ENCODE data around the gene ZNF654.

Gene ZNF654

DNA sequence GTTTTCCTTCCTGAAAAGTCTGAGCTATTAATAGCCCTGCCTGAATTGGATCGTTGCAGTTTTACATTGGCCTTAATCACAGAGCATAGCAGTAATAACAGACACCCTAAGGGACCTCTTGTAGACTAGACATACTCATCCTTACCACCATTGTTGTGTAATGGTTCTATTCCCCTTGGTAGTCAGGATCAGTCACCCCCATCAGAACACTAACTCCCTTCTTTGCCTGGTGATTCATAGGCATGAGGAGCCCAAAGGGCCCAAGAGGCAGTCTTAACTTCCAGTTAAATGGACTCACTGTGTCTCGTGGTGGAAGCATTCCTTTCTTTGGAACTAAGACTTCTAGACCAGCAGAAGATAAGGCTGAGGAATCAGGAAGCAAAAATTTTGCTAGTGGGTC is 20.5 kb upstream of the ZNF654 start:
- no peaks in the 10 kb centered on the region for H3K9me3 Mint-ChIP-seq
- no peak for DNase-seq
- no peaks in the 10 kb centered on the region for H3K36me3 Mint-ChIP-seq (ENCODE audit: low read depth)
- H3K27me3 Mint-ChIP-seq: peaks cover 2% of the 10 kb centered on the region
- no peak overlapping the region for H3K27ac Mint-ChIP-seq
- H3K4me3 Mint-ChIP-seq: no peak overlapping the region
- peaks cover 8% of the 10 kb centered on the region for H3K4me1 Mint-ChIP-seq (ENCODE audit: low read depth)

- H3K27me3 Mint-ChIP-seq: peaks cover 2% of the 10 kb centered on the region
- H3K4me3 Mint-ChIP-seq: no peak overlapping the region
- no peaks in the 10 kb centered on the region for H3K9me3 Mint-ChIP-seq
- H3K4me1 Mint-ChIP-seq (ENCODE audit: low read depth): peaks cover 6% of the 10 kb centered on the region
- no peaks in the 10 kb centered on the region for H3K36me3 Mint-ChIP-seq (ENCODE audit: low read depth)
- DNase-seq: no peak
- H3K27ac Mint-ChIP-seq: no peak overlapping the region
These were observed 18.5 kb upstream of the ZNF654 start for GRCh38 chr3:88040529-88040928.

DNA sequence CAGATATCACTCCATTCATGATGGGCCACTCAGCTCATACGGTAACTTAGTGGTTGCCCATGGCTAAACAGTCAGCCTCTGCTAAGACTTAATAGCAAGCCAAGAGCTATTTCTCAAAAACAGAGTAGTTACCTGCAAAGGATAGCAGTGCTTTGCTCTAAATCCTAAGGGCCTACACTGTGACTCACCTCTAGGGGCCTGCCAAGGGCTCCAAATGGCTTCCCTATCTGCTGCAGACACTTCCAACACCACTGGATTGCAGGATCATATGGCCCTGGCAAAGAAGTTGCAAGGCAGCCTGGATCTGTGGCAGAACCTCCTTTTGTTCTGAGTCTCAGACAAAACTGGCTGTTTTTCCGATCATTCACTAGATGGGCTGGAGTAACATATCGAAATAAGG is 18.1 kb upstream of the ZNF654 start:
- no peak overlapping the region for H3K4me3 Mint-ChIP-seq
- H3K27ac Mint-ChIP-seq: no peak overlapping the region
- H3K27me3 Mint-ChIP-seq: peaks cover 2% of the 10 kb centered on the region
- no peak for DNase-seq
- no peaks in the 10 kb centered on the region for H3K36me3 Mint-ChIP-seq (ENCODE audit: low read depth)
- H3K9me3 Mint-ChIP-seq: no peaks in the 10 kb centered on the region
- H3K4me1 Mint-ChIP-seq (ENCODE audit: low read depth): peaks cover 6% of the 10 kb centered on the region

GRCh38 chr3:88044411-88044810 is 14.6 kb upstream of the ZNF654 start:
- H3K4me1 Mint-ChIP-seq (ENCODE audit: low read depth): peaks cover 12% of the 10 kb centered on the region
- no peaks in the 10 kb centered on the region for H3K27me3 Mint-ChIP-seq
- no peak for DNase-seq
- H3K36me3 Mint-ChIP-seq (ENCODE audit: low read depth): no peaks in the 10 kb centered on the region
- H3K27ac Mint-ChIP-seq: no peak overlapping the region
- H3K4me3 Mint-ChIP-seq: no peak overlapping the region
- H3K9me3 Mint-ChIP-seq: no peaks in the 10 kb centered on the region

DNA sequence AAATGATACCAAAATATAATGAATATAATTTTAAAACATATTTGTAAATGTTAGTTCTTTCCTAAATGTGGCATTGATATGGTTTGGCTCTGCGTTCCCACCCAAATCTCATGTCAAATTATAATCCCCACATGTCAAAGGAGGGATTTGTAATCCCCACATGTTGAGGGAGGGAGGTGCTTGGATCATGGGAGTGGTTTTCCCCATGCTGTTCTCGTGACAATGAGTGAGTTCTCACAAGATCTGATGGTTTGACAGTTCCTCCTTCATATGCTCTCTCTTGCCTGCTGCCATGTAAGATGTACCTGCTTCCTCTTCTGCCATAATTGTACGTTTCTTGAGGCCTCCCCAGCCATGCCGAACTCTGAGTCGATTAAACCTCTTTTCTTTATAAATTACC is 12.3 kb upstream of the ZNF654 start:
- Mint-ChIP-seq H3K27me3 (no peaks in the 10 kb centered on the region), H3K27ac (no peak overlapping the region), H3K36me3 (ENCODE audit: low read depth) (no peaks in the 10 kb centered on the region), H3K4me1 (ENCODE audit: low read depth) (peaks cover 13% of the 10 kb centered on the region), H3K4me3 (no peak overlapping the region), H3K9me3 (no peaks in the 10 kb centered on the region)
- no peak for DNase-seq

GRCh38 chr3:88057630-88058305 is 1.3 kb upstream of the ZNF654 start:
- peaks cover 57% of the 10 kb centered on the region for H3K36me3 Mint-ChIP-seq (ENCODE audit: low read depth)
- no peaks in the 10 kb centered on the region for H3K27me3 Mint-ChIP-seq
- H3K4me1 Mint-ChIP-seq (ENCODE audit: low read depth): peaks cover 55% of the 10 kb centered on the region
- no peaks in the 10 kb centered on the region for H3K9me3 Mint-ChIP-seq
- H3K4me3 Mint-ChIP-seq: peak overlapping the region; percentile 96
- peak overlapping the region; percentile 99 for H3K27ac Mint-ChIP-seq
- no peak for DNase-seq

DNA sequence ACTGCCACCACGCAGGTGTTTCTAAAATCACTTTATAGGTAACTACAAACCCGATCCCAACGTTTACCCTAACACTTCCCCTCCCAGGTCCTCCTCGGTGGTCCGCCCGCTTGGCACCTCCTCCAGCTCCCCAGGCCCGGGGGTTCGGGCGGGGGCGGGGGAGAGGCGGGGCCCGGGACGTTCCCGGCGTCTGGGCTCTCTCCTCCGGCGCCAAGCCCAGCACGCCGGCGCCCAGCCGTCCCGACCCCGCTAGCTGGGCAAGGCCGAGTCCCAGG is 812 bp upstream of the ZNF654 start:
- H3K27ac Mint-ChIP-seq: peak overlapping the region; percentile 99
- DNase-seq: no peak
- peak overlapping the region; percentile 96 for H3K4me3 Mint-ChIP-seq
- no peaks in the 10 kb centered on the region for H3K9me3 Mint-ChIP-seq
- H3K27me3 Mint-ChIP-seq: no peaks in the 10 kb centered on the region
- peaks cover 57% of the 10 kb centered on the region for H3K4me1 Mint-ChIP-seq (ENCODE audit: low read depth)
- peaks cover 54% of the 10 kb centered on the region for H3K36me3 Mint-ChIP-seq (ENCODE audit: low read depth)

DNA sequence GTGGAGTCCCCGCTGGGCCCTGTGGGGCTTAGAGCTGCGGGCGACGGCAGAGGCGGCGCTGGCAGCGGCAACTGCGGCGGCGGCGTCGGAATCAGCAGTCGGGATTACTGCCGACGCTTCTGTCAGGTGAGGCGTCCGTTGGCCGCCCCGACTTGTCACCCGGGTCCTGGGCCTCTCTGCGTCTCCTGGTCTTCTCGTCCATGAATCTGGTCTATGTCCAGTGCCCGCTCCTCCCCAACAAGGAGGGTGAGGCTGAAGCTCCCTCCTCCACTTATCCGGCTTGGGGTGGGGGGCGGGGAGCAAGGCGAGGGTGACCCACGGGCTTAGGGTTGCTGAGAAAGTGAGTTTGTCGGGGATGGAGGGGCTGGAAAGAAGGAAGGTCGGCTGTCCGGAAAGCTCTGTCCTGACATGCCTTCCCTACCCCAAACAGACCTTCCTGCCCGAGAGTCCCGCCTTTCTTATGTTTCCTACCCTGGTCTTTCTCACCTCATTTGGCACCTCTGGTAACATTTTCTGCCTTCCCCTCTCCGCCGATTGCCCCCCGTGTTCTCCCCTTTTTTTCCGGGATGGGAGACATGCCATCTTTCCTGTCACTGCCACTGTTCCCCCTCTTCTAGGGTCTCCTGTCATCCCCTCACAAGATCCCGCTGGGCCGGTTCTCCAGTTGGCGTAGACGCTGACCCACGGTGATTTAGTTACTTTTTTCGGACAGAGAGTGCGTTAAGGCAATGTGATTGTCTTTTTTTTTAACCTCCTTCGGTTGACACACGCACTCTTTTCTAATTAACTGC is 520 bp downstream of the ZNF654 start:
- Mint-ChIP-seq H3K27me3 (no peaks in the 10 kb centered on the region), H3K9me3 (no peaks in the 10 kb centered on the region), H3K4me3 (peak overlapping the region; percentile 96), H3K36me3 (ENCODE audit: low read depth) (peaks cover 45% of the 10 kb centered on the region), H3K4me1 (ENCODE audit: low read depth) (peaks cover 61% of the 10 kb centered on the region), H3K27ac (peak overlapping the region; percentile 99)
- DNase-seq: no peak

DNA sequence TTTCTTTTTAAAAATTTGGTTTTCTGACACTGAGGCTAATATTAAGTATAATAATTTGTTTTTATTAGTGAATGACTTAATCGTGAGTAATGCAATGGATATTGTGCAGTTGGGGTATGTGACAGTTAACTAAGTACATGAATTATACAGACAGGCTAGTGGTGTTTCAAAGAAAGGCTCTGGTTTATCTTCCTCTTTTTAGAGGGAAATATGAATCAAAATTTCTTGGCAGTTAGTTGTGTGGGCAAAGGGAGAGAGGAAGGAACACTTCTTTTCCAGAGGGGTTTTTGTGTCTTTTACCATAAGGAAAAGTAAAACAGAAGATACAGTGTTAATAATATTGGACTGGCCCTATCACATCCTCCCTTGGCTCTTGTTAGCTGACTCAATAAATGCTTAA is 2.7 kb downstream of the ZNF654 start:
- Mint-ChIP-seq H3K4me1 (ENCODE audit: low read depth) (peaks cover 48% of the 10 kb centered on the region), H3K27me3 (no peaks in the 10 kb centered on the region), H3K36me3 (ENCODE audit: low read depth) (peaks cover 36% of the 10 kb centered on the region), H3K9me3 (no peaks in the 10 kb centered on the region), H3K4me3 (peak overlapping the region; percentile 96), H3K27ac (peak overlapping the region; percentile 16)
- no peak for DNase-seq

- Mint-ChIP-seq H3K9me3 (peaks cover 7% of the 10 kb centered on the region), H3K36me3 (ENCODE audit: low read depth) (peaks cover 29% of the 10 kb centered on the region), H3K27ac (no peak overlapping the region), H3K4me1 (ENCODE audit: low read depth) (peaks cover 61% of the 10 kb centered on the region), H3K27me3 (no peaks in the 10 kb centered on the region), H3K4me3 (no peak overlapping the region)
- DNase-seq: no peak
These were observed 16.0 kb downstream of the ZNF654 start for GRCh38 chr3:88075072-88075471.

- no peak for DNase-seq
- Mint-ChIP-seq H3K27me3 (no peaks in the 10 kb centered on the region), H3K27ac (no peak overlapping the region), H3K9me3 (peaks cover 7% of the 10 kb centered on the region), H3K4me1 (ENCODE audit: low read depth) (peaks cover 64% of the 10 kb centered on the region), H3K36me3 (ENCODE audit: low read depth) (peaks cover 27% of the 10 kb centered on the region), H3K4me3 (no peak overlapping the region)
These were observed 16.4 kb downstream of the ZNF654 start for GRCh38 chr3:88075497-88075896.

- H3K4me3 Mint-ChIP-seq: no peak overlapping the region
- peaks cover 68% of the 10 kb centered on the region for H3K4me1 Mint-ChIP-seq (ENCODE audit: low read depth)
- peaks cover 20% of the 10 kb centered on the region for H3K36me3 Mint-ChIP-seq (ENCODE audit: low read depth)
- H3K27me3 Mint-ChIP-seq: no peaks in the 10 kb centered on the region
- H3K27ac Mint-ChIP-seq: no peak overlapping the region
- peaks cover 3% of the 10 kb centered on the region for H3K9me3 Mint-ChIP-seq
- DNase-seq: no peak
These were observed 17.7 kb downstream of the ZNF654 start for GRCh38 chr3:88076712-88077111.

DNA sequence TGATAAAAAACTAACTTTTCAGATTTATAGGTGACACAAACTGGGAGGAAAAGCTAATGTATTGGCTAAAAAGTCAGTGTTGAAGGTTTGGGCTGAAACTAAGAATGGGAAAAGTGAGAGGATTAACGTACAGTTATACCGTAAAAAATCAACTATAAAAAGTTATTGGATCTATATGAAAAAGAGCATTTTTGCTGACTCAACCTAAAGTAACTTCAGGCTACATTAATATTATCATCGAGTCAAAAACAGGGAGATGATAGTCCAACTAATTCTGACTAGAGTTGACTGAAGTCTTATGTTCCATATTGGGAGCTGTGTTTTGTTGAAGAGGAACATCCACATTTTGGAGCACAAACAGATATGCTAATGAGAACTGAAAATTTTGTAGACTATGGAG is 19.9 kb downstream of the ZNF654 start:
- DNase-seq: no peak
- no peak overlapping the region for H3K4me3 Mint-ChIP-seq
- H3K27me3 Mint-ChIP-seq: no peaks in the 10 kb centered on the region
- H3K4me1 Mint-ChIP-seq (ENCODE audit: low read depth): peaks cover 67% of the 10 kb centered on the region
- no peaks in the 10 kb centered on the region for H3K9me3 Mint-ChIP-seq
- peaks cover 12% of the 10 kb centered on the region for H3K36me3 Mint-ChIP-seq (ENCODE audit: low read depth)
- no peak overlapping the region for H3K27ac Mint-ChIP-seq

- Mint-ChIP-seq H3K27me3 (no peaks in the 10 kb centered on the region), H3K27ac (no peak overlapping the region), H3K4me3 (no peak overlapping the region), H3K36me3 (ENCODE audit: low read depth) (peaks cover 41% of the 10 kb centered on the region), H3K9me3 (no peaks in the 10 kb centered on the region), H3K4me1 (ENCODE audit: low read depth) (peaks cover 55% of the 10 kb centered on the region)
- DNase-seq: no peak
These were observed 23.8 kb downstream of the ZNF654 start for GRCh38 chr3:88082854-88083253.

- no peak overlapping the region for H3K27ac Mint-ChIP-seq
- no peak for DNase-seq
- no peaks in the 10 kb centered on the region for H3K27me3 Mint-ChIP-seq
- no peak overlapping the region for H3K4me3 Mint-ChIP-seq
- H3K36me3 Mint-ChIP-seq (ENCODE audit: low read depth): peaks cover 49% of the 10 kb centered on the region
- H3K4me1 Mint-ChIP-seq (ENCODE audit: low read depth): peaks cover 43% of the 10 kb centered on the region
- H3K9me3 Mint-ChIP-seq: no peaks in the 10 kb centered on the region
These were observed 25.0 kb downstream of the ZNF654 start for GRCh38 chr3:88084097-88084501.

Data from activated T-cell treated with anti-CD3 and anti-CD28 coated beads, Interleukin-2, amount 50 U/mL, for 24 hours (primary cell).